Stimulated activated CD4-positive, alpha-beta T cell treated with anti-CD3 and anti-CD28 coated beads, Interleukin-1b, Interleukin-23, amount 100 ng/mL, for 1 hour (primary cell): ENCODE data around the gene CCNK.

Source experiments
- DNase-seq, 2 donors: peaks; one replicate each; pipeline ENCODE4 v3.0.0-alpha.2; 2020; ENCODE audit warnings: low read depth in 2 of 2

CCNK gene

GRCh38 chr14:99519347-99519881 is 38.2 kb downstream of the CCNK start:
- DNase-seq, result no peak

DNA sequence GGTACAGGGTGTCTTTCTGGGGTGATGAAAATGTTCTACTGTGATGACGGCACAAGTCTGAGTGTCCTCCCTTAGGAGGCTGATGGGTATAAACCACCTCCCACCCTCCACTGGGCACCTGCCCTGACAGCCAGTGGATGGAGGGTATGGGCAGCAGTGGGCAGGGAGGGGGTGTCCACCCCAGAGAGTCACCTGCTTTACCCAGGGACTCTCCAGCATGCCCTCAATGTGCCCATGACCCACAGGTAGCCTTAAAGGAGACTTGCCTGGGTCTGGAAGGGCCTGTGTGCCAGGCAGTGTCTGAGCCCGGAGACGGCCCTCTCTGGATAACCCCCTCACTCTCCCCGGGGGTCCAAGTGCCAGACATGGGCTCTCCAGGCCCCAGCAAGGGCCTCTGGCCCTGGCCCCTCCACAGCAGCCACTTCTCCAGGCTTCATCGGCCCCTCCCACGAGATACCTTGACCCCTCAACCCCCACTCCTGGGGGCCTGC is 38.8 kb downstream of the CCNK start:
- DNase-seq, result no peak

- DNase-seq, result no peak
Measured at GRCh38 chr14:99520571-99521081, 39.4 kb downstream of the CCNK start.

- DNase-seq, result no peak
Measured at GRCh38 chr14:99521176-99522024, 40.2 kb downstream of the CCNK start.

DNA sequence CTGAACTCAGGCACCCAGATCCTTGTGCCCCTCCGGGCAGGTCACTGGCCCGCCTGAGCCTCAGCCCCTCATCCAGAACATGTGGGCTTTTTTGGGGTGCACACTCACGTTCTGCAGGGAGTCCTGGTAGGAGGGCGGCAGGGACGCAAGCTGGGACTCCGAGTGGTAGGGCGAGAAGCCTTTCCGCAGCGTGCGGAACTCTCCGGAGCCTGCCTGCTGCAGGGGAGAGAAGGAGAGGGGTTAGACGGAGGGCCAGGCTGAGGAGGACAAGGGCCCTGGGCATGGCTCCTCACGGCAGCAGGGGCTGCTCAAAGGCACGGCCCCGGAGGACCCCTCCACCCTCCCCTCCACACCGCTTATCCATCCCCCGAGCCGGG is 40.8 kb downstream of the CCNK start:
- DNase-seq, result no peak

DNA sequence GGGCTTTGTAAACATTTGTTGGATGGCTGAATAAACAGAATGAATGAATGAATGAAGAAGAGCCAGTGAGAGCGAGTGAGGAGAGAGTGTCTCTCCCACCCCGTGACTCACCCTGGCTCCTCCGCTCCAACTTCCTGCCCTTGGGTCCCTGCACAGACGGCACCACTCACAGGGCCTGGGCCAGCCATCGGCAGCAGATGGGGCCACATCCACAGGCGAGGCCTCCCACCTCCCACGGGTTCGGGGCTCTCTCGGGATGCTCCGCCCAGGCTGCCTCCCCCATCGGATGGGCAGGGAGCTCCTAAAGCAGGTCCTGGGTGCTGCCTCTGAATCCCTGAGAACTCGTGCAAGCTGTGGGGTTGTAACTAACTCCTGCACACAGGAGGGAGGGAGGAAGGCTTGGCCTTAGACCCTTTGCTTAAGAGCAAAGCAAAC is 41.3 kb downstream of the CCNK start:
- DNase-seq, result no peak

DNA sequence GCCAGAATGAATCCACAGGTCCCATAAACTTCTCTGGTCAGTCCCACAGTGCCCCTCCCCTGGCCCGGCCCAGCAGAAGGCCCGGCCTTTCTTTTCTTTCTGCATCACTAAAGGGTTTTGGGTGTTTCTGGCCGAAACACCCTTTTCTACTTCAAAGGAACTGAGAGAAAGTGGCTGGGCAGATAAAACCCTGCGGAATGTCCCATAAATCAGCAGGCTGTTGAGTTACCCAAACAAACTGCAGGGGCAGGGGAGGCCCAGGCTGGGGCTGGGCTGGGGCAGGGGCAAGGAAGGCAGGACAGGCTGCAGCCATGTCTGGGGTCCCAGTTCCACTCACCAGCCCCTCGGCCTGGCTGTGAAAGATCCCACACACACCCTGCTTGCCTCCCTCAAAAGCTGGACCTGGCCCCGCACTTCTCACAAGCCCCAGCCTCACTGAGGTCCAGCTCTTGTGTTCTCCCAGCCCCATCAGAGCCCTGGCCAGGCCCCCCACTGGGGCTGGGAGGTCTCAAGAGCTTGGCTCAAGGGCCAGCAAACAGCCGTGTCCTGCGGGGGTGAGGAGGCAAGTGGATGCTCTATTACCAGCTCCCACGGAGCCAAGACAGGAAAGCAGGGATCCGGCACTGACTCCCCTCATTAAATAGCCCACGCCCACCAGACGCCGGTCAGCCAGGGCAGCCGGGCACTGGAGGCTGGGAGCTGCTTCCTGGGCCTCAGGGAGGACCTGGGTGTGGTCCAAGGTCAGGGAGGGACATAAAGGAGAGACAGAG is 41.9 kb downstream of the CCNK start:
- no peak for DNase-seq

GRCh38 chr14:99523704-99524055 is 42.5 kb downstream of the CCNK start:
- DNase-seq, result no peak

DNA sequence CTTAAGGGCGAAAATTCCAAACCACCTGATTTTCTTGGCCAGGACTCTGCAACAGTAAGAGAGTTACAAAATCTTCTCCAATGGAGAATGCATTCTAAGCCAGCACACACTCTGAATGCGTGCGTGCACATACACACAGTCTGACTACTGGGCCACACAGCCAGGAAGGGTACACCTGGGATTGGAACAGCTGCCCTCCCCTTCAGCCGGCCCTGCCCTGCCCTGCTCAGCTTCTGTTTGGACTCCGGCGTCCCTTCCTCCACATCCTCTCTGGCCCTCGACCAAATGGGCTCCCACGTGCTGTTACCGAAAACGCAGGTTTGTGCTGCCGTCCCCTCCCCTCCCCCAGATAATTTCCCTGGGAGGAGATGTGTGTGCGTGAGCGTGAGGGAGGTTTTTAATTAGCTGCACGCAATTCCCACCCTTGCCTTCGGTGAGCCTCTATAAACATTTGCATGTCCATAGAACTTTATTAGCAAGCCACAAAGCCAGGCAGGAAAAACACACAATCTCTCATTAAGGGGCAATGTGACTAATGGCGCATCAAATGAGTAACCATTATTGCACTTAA is 43.0 kb downstream of the CCNK start:
- DNase-seq, result no peak

GRCh38 chr14:99524804-99525698 is 43.8 kb downstream of the CCNK start:
- DNase-seq, result no peak

GRCh38 chr14:99525699-99526080 is 44.5 kb downstream of the CCNK start:
- no peak for DNase-seq

GRCh38 chr14:99527026-99527425 is 45.8 kb downstream of the CCNK start:
- DNase-seq, result no peak

GRCh38 chr14:99527427-99528076 is 46.3 kb downstream of the CCNK start:
- DNase-seq, result no peak

DNA sequence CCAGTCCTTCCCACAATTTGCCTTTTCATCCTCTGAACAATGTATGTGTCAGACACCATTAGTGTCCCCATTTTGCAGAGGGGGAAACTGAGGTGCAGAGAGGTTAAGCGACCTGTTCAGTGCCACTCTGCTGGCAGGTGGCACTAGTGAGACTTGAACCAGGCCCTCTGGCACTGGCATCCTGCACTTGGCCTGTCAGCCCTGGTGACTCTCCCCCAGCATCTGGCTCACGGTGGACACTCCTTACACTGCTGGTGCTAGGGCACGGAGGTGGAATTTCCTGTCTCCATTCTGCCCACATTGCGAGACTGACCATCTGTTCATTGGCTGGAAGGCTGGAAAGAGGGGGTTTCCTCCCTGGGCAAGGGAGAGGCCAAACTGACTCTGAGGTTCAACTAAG is 48.7 kb downstream of the CCNK start:
- DNase-seq, result no peak

DNA sequence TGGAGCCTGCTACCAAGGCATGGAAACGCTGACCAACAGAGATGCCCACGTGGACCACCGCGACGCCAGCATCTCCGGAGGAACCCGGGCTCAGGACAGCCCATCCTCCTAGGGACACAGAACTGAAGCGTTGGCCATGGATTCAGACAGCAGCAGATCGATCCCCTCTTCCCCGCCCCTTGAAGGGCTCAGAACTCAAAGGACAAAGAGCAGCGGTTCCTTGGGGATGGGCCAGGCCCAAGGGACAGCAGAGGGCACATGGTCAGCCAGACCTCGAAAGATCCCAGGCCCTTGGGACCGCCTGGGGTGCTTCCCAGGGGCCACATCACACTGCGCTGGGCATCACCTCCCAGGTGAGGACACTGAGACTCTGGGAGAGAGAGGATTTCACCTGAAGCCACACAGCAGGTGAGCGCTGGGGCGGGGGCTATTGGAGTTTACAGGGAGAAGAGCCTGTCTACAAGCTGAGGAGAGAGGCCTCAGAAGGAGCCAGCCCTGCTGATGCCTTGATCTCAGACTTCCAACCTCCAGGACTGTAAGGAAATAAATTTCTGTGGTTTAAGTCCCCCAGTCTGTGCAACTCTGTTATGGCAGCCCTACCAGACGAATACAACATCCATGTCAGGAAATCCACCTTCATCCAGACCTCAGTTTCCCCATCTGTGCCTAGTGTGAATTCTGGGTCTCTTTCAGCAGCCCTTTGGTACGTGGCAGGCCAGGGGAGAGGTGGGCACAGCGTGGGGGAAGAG is 49.4 kb downstream of the CCNK start:
- DNase-seq, result no peak

DNA sequence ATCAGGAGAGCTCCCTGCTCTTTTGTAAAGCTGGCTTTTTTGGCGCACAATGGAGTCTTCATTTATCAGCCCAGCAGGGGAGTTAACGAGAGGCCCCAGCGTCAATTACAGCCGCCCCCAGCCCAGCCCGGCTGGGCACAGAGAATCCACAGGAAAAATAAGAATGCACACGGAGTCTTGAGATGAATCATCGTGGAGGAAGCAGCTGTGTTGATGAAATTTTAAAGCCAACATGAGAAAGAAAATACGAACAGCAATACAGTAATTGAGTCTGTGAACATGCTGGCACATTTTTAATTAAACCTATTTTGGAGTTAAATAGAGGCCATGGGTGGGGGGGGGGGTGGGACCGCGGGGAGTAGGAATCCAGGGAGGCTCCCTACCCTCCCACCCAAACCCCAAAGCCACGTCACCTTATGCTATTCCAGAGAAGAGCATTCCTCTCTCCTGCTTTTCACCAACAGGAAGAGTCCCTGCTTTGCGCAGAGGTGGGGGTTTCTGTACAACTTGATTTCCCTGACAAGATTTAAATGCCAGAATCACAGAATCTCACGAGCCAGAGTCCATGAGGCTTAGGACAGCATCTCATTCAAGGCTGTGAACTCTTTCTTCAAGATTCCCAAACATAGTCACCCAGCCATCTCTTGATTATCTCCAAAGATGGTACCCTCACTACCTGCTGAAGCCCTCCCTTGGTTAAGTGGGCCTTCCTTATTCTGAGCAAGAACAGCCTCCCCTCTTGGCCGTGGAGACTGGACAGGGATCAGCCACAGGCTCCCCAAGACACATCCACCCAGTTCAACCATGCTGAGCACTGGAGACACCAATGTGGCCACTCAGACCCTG is 50.3 kb downstream of the CCNK start:
- DNase-seq, result no peak

DNA sequence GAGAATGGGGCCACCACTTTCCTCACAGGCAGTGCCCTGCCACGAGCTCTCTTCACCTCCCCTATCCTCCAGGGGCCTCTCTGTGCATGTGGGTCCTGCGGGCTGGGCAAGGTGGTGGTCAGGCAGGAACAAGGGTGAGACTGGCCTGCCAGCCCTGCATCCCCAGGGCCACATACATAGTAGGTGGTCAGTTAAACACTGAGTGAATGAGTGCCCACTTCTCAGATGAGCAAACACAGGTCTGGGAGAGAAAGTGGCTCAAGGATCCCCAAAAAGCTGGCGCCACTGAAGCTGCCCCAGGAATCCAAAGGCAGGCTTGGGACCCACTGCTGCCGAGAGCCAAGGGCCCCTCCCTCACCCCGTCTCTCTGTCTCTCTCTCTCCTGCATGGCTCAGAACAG is 51.1 kb downstream of the CCNK start:
- DNase-seq, result no peak

- no peak for DNase-seq
Measured at GRCh38 chr14:99534333-99534732, 53.1 kb downstream of the CCNK start.

GRCh38 chr14:99534863-99535262 is 53.7 kb downstream of the CCNK start:
- DNase-seq, result no peak
